GM13977 (cell line): ENCODE data around the gene ASS1.

ENCODE experiments used
- DNase-seq: peaks from one replicate; pipeline ENCODE4 v3.0.0; 2012; ENCODE audit warnings: low spot score
- CTCF ChIP-seq: IDR thresholded peaks from 2 replicates; pipeline ENCODE4 v1.5.1; 2012; ENCODE audit warnings: mild to moderate bottlenecking, control low read depth; ENCODE audit not compliant: insufficient read depth; ENCODE audit errors: extremely low read depth, missing control alignments
- in situ Hi-C: fragments of 300-500 bp; cut with MboI; formaldehyde crosslinking; loops from one replicate; pipeline ENCODE4 v1.12.0; 2022; ENCODE audit warnings: low sequenced_read_pairs, low pct_unique_long_range_greater_than_20kb, mixed read lengths, inconsistent platforms; ENCODE audit not compliant: unreplicated experiment

The ASS1 gene

GRCh38 chr9:130541533-130541932 lies 96.8 kb downstream of the ASS1 start:
- no peak for DNase-seq
- no peak for TF ChIP-seq CTCF
- in situ Hi-C loops: no loop called here

GRCh38 chr9:130542038-130542437 lies 97.3 kb downstream of the ASS1 start:
- no peak for TF ChIP-seq CTCF
- DNase-seq: no peak
- in situ Hi-C loops: no loop called here

GRCh38 chr9:130542457-130543228 lies 97.9 kb downstream of the ASS1 start:
- no peak for DNase-seq
- in situ Hi-C loops: no loop called here
- no peak for TF ChIP-seq CTCF

- DNase-seq: no peak
- in situ Hi-C loops: no loop called here
- no peak for TF ChIP-seq CTCF
Observed at GRCh38 chr9:130543368-130543767, 98.6 kb downstream of the ASS1 start.

GRCh38 chr9:130543859-130544258 lies 99.1 kb downstream of the ASS1 start:
- no peak for DNase-seq
- TF ChIP-seq CTCF: no peak
- in situ Hi-C loops: no loop called here

- in situ Hi-C loops: no loop called here
- DNase-seq: no peak
- no peak for TF ChIP-seq CTCF
Observed at GRCh38 chr9:130544364-130544763, 99.6 kb downstream of the ASS1 start.
